Neural cell (in vitro differentiated cells): Measurements from ENCODE around the gene MSH3. TPM values are rescaled to one million over a fixed set of nuclear protein-coding genes. Genes with fewer than 3 reads are reported as not detected.

Experiments
- H2AFZ ChIP-seq: fragments of 200-600, 300-800 bp; sonication (generic), shearing (Covaris generic); 2 replicates; pipeline ENCODE4 v1.6.0; 2014; ENCODE audit warnings: low read depth, mild to moderate bottlenecking, antibody characterized with exemption, low read length, moderate library complexity
- H3F3A ChIP-seq: fragments of 200-600 bp; shearing (Covaris generic); 2 replicates; pipeline ENCODE4 v1.6.1; 2016; ENCODE audit warnings: mild to moderate bottlenecking, moderate library complexity, mixed read lengths, antibody characterized with exemption, low read length; ENCODE audit not compliant: insufficient read depth, poor library complexity, severe bottlenecking
- H3K27ac ChIP-seq: fragments of 200-600, 300-800 bp; sonication (generic), shearing (Covaris generic); 2 replicates; pipeline ENCODE4 v1.5.1; 2014; ENCODE audit warnings: mild to moderate bottlenecking, low read length, moderate library complexity
- H3K27me3 ChIP-seq: fragments of 300-800, 200-600 bp; sonication (generic), shearing (Covaris generic); 2 replicates; pipeline ENCODE4 v1.6.0; 2014; ENCODE audit warnings: mild to moderate bottlenecking, low read depth, low read length, moderate library complexity; ENCODE audit not compliant: insufficient read depth
- H3K36me3 ChIP-seq: fragments of 300-800, 200-600 bp; sonication (generic), shearing (Covaris generic); 2 replicates; pipeline ENCODE4 v1.5.1; 2014; ENCODE audit warnings: mild to moderate bottlenecking, antibody characterized with exemption, low read length, moderate library complexity; ENCODE audit not compliant: insufficient read depth
- H3K4me2 ChIP-seq: fragments of 300-800, 200-600 bp; sonication (generic), shearing (Covaris generic); 2 replicates; pipeline ENCODE4 v1.6.0; 2014; ENCODE audit warnings: mild to moderate bottlenecking, low read length
- H3K4me3 ChIP-seq: fragments of 300-800, 200-600 bp; sonication (generic), shearing (Covaris generic); 2 replicates; pipeline ENCODE4 v1.5.1; 2014; ENCODE audit warnings: mild to moderate bottlenecking, low read length, moderate library complexity
- H3K79me2 ChIP-seq: fragments of 200-600 bp; shearing (Covaris generic); replicated peaks from 2 replicates; pipeline ENCODE4 v1.6.0; 2014; ENCODE audit warnings: mild to moderate bottlenecking, low read length, moderate library complexity; ENCODE audit not compliant: insufficient read depth
- H3K9ac ChIP-seq: fragments of 300-800, 200-600 bp; sonication (generic), shearing (Covaris generic); 2 replicates; pipeline ENCODE4 v1.6.1; 2016; ENCODE audit warnings: mild to moderate bottlenecking, low read length, mixed read lengths
- H3K9me2 ChIP-seq: fragments of 200-600 bp; shearing (Covaris generic); 2 replicates; pipeline ENCODE4 v1.6.1; 2016; ENCODE audit warnings: mild to moderate bottlenecking, low read length, mixed read lengths; ENCODE audit not compliant: insufficient read depth
- H3K9me3 ChIP-seq: fragments of 200-600, 300-800 bp; sonication (generic), shearing (Covaris generic); 2 replicates; pipeline ENCODE4 v1.6.1; 2016; ENCODE audit warnings: mild to moderate bottlenecking, mixed run types, low read length, moderate library complexity, mixed read lengths
- H4K20me1 ChIP-seq: fragments of 200-600 bp; shearing (Covaris generic); 2 replicates; pipeline ENCODE4 v1.6.1; 2016; ENCODE audit warnings: mild to moderate bottlenecking, mixed run types; ENCODE audit not compliant: insufficient read depth
- CTCF ChIP-seq: fragments of 450-650 bp; IDR thresholded peaks from 2 replicates; pipeline ENCODE4 v1.5.1; 2014; ENCODE audit warnings: antibody characterized with exemption, mild to moderate bottlenecking, moderate library complexity; ENCODE audit not compliant: poor library complexity, severe bottlenecking
- EP300 ChIP-seq: fragments of 450-650 bp; conservative IDR thresholded peaks from 2 replicates; pipeline ENCODE4 v1.6.1; 2014; ENCODE audit warnings: antibody characterized with exemption, mild to moderate bottlenecking, moderate library complexity; ENCODE audit not compliant: poor library complexity, severe bottlenecking
- EZH2 ChIP-seq: fragments of 200-600, 300-800 bp; shearing (Covaris generic), sonication (generic); IDR thresholded peaks from 2 replicates; pipeline ENCODE4 v1.6.1; 2014; ENCODE audit warnings: antibody characterized with exemption, low read length, borderline replicate concordance, mild to moderate bottlenecking; ENCODE audit not compliant: insufficient read depth, poor library complexity, severe bottlenecking
- MXI1 ChIP-seq: fragments of 450-650 bp; conservative IDR thresholded peaks from 2 replicates; pipeline ENCODE4 v1.6.1; 2014; ENCODE audit warnings: antibody characterized with exemption, mild to moderate bottlenecking; ENCODE audit not compliant: poor library complexity, severe bottlenecking
- POLR2AphosphoS5 ChIP-seq: IDR thresholded peaks from 2 replicates; pipeline ENCODE4 v1.6.1; 2012
- RAD21 ChIP-seq: fragments of 450-650 bp; conservative IDR thresholded peaks from 2 replicates; pipeline ENCODE4 v1.6.1; 2014; ENCODE audit warnings: antibody characterized with exemption, mild to moderate bottlenecking, moderate library complexity
- SMC3 ChIP-seq: fragments of 450-650 bp; conservative IDR thresholded peaks from 2 replicates; pipeline ENCODE4 v1.6.1; 2014; ENCODE audit warnings: antibody characterized with exemption, mild to moderate bottlenecking, moderate library complexity; ENCODE audit not compliant: poor library complexity
- TAF1 ChIP-seq: IDR thresholded peaks from 2 replicates; pipeline ENCODE4 v1.6.1; 2012; ENCODE audit warnings: low read depth
- polyA plus RNA-seq: library from polyadenylated mRNA; depleted of rRNA; stranded (reverse); fragments of >200 nt; gene quantifications from 2 replicates; pipeline ENCODE4 v1.2.3, GENCODE V29; 2014
- TF ChIP-seq, protein P1 (sequence below): IDR thresholded peaks from 2 replicates; pipeline ENCODE4 v1.6.1; 2012; ENCODE audit warnings: borderline replicate concordance

MSH3 gene
- polyA plus RNA-seq, 1 donor from 2014 or later: 9.8 TPM

- H3K79me2 ChIP-seq: no peaks in the 10 kb centered on the region
- H3F3A ChIP-seq: no peaks in the 10 kb centered on the region
- H3K36me3 ChIP-seq: no peaks in the 10 kb centered on the region
- no peak overlapping the region for H3K4me3 ChIP-seq
- H2AFZ ChIP-seq: no peak overlapping the region
- no peak overlapping the region for H3K27ac ChIP-seq
- H4K20me1 ChIP-seq: no peaks in the 10 kb centered on the region
- H3K9ac ChIP-seq: no peak overlapping the region
- H3K4me2 ChIP-seq: no peak overlapping the region
- no peak for TF ChIP-seq RAD21
- TF ChIP-seq EP300: no peak
- no peak for TF ChIP-seq CTCF
- TF ChIP-seq TAF1: no peak
- TF ChIP-seq SMC3: no peak
- TF ChIP-seq EZH2: no peak
- no peak for TF ChIP-seq MXI1
- TF ChIP-seq POLR2AphosphoS5: no peak
- H3K9me3 ChIP-seq: no peaks in the 10 kb centered on the region
- no peaks in the 10 kb centered on the region for H3K27me3 ChIP-seq
- no peaks in the 10 kb centered on the region for H3K9me2 ChIP-seq
Measured at GRCh38 chr5:80707645-80708044, 53.2 kb downstream of the MSH3 start.

DNA sequence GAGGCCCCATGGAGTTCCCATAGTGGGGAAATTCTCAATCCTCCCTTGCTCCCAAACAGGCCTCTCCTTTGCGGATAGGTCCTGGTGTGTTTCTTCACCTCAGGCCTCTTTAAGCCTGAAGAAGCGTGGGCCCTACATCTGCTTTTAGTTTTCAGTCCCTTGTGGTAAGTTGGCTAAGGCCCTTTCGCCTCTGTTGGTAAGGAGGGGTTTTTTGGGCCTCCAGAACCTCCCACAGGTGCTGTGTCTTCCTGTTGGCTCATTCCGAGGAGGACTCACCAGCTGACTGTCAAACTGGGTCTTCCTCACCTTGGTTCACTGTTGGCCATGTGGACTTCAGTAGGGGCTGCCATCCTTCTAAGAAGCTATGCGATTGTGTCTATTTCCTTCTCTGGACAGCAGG, 56.8 kb downstream of the MSH3 start:
- Histone ChIP-seq H2AFZ (no peak overlapping the region), H3K36me3 (no peaks in the 10 kb centered on the region), H3K9me3 (no peaks in the 10 kb centered on the region), H3K27ac (no peak overlapping the region), H3K4me2 (no peak overlapping the region), H3K4me3 (no peak overlapping the region), H3K9ac (no peak overlapping the region), H3K79me2 (no peaks in the 10 kb centered on the region), H3K9me2 (no peaks in the 10 kb centered on the region), H3F3A (no peaks in the 10 kb centered on the region), H4K20me1 (no peaks in the 10 kb centered on the region), H3K27me3 (no peaks in the 10 kb centered on the region)
- TF ChIP-seq, protein P1, sequence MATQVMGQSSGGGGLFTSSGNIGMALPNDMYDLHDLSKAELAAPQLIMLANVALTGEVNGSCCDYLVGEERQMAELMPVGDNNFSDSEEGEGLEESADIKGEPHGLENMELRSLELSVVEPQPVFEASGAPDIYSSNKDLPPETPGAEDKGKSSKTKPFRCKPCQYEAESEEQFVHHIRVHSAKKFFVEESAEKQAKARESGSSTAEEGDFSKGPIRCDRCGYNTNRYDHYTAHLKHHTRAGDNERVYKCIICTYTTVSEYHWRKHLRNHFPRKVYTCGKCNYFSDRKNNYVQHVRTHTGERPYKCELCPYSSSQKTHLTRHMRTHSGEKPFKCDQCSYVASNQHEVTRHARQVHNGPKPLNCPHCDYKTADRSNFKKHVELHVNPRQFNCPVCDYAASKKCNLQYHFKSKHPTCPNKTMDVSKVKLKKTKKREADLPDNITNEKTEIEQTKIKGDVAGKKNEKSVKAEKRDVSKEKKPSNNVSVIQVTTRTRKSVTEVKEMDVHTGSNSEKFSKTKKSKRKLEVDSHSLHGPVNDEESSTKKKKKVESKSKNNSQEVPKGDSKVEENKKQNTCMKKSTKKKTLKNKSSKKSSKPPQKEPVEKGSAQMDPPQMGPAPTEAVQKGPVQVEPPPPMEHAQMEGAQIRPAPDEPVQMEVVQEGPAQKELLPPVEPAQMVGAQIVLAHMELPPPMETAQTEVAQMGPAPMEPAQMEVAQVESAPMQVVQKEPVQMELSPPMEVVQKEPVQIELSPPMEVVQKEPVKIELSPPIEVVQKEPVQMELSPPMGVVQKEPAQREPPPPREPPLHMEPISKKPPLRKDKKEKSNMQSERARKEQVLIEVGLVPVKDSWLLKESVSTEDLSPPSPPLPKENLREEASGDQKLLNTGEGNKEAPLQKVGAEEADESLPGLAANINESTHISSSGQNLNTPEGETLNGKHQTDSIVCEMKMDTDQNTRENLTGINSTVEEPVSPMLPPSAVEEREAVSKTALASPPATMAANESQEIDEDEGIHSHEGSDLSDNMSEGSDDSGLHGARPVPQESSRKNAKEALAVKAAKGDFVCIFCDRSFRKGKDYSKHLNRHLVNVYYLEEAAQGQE: no peak
- TF ChIP-seq SMC3: no peak
- no peak for TF ChIP-seq POLR2AphosphoS5
- no peak for TF ChIP-seq CTCF
- TF ChIP-seq EP300: no peak
- TF ChIP-seq TAF1: no peak
